Thoracic aorta (tissue), 2 donors: ENCODE measurements around the gene METTL22. TPM values are rescaled to one million over a fixed set of nuclear protein-coding genes. Genes with fewer than 3 reads are reported as not detected.

Experiments
- ATAC-seq: fragments of 150-250 bp; one replicate; pipeline ENCODE4 v1.8.0; 2017; ENCODE audit warnings: low read depth; ENCODE audit not compliant: insufficient number of reproducible peaks, low FRiP score
- DNase-seq: peaks from one replicate; pipeline ENCODE4 v3.0.0-alpha.2; 2020; ENCODE audit warnings: low spot score
- H3K27ac ChIP-seq, 2 donors: fragments of 200-600 bp; sonication (generic); 1 replicate in 1 of 2; 2 replicates in 1 of 2; pipeline ENCODE4 v1.5.1; 2016; ENCODE audit warnings: mild to moderate bottlenecking in 2 of 2, moderate library complexity in 2 of 2
- H3K27me3 ChIP-seq: fragments of 200-600 bp; sonication (generic); replicated peaks from 2 replicates; pipeline ENCODE4 v1.6.0; 2016; ENCODE audit warnings: mild to moderate bottlenecking; ENCODE audit not compliant: insufficient read depth
- H3K36me3 ChIP-seq: fragments of 200-600 bp; sonication (generic); one replicate; pipeline ENCODE4 v1.5.1; 2016
- H3K4me1 ChIP-seq, 2 donors: fragments of 200-600 bp; sonication (generic); 1 replicate in 1 of 2; 2 replicates in 1 of 2; pipeline versions ENCODE4 v1.5.1 to v1.6.0; 2016; ENCODE audit warnings: low read depth in 2 of 2, mild to moderate bottlenecking in 1 of 2; ENCODE audit not compliant: control insufficient read depth in 1 of 2
- H3K4me3 ChIP-seq: fragments of 200-600 bp; sonication (generic); 2 replicates; pipeline ENCODE4 v1.5.1; 2016; ENCODE audit warnings: mild to moderate bottlenecking
- H3K9me3 ChIP-seq: fragments of 200-600 bp; sonication (generic); 2 replicates; pipeline ENCODE4 v1.5.1; 2016
- total RNA-seq, 2 donors: library from RNA; depleted of rRNA; stranded (reverse); fragments of >200 nt; gene quantifications; one replicate each; pipeline versions ENCODE4 v1.1.0 to v1.2.3, GENCODE V29; 2016
- TF ChIP-seq, protein P1 (sequence below): fragments of 200-600 bp; sonication (generic); IDR thresholded peaks from one replicate; pipeline ENCODE4 v1.5.1; 2019; ENCODE audit warnings: antibody characterized with exemption

METTL22 gene
- total RNA-seq, 2 donors from 2014 or later = 19.6 to 34.6 TPM

DNA sequence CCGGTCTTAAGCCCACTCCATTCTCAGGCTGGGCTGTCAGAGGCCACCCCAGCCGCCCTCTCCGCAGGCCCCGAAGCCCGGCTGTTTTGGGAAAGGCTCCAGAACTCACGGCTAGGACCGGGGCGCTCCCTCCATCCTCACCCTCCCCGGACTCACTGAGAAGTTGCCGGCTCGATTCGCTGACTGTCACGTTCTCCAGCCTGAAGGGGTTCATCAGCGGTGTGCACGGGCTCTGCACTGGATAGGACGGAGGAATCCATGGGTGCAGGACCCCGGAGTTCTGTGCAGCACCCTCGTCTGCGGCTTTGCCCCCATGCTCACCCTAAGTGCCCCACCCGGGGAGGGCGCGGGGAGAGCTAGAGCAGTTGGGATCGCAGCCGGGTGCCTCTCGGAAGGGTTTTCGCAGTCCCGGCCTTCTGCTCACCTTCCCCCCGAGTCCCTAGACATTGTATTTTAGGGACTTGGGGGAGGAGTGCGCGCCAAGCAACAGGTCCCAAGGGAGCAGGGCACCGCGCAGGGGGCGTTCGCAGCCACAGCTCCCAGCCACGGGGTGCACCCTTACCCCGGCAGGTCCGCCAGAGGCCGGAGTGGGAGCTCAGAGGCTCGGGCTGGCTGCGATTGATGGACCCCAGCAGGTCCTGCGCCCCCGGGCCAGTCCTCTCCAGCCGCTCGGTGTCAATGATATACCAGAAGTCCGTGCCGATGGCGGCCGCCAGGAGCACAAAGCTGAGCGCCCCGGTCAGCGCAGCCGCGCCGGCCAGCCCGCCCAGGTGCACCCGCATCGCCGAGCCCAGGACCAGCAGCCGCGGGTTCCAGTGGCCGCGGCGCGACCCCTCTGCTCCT is 32.2 kb upstream of the METTL22 start:
- Histone ChIP-seq H3K36me3 (no peaks in the 10 kb centered on the region), H3K9me3 (no peaks in the 10 kb centered on the region), H3K27ac (no peak overlapping the region), H3K27me3 (peaks cover 8% of the 10 kb centered on the region), H3K4me3 (peak overlapping the region; percentile 54), H3K4me1 (peaks cover 3 to 16% of the 10 kb centered on the region in 2 donors)
- TF ChIP-seq, protein P1, sequence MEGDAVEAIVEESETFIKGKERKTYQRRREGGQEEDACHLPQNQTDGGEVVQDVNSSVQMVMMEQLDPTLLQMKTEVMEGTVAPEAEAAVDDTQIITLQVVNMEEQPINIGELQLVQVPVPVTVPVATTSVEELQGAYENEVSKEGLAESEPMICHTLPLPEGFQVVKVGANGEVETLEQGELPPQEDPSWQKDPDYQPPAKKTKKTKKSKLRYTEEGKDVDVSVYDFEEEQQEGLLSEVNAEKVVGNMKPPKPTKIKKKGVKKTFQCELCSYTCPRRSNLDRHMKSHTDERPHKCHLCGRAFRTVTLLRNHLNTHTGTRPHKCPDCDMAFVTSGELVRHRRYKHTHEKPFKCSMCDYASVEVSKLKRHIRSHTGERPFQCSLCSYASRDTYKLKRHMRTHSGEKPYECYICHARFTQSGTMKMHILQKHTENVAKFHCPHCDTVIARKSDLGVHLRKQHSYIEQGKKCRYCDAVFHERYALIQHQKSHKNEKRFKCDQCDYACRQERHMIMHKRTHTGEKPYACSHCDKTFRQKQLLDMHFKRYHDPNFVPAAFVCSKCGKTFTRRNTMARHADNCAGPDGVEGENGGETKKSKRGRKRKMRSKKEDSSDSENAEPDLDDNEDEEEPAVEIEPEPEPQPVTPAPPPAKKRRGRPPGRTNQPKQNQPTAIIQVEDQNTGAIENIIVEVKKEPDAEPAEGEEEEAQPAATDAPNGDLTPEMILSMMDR = no peak
- no peak for ATAC-seq
- DNase-seq = no peak

DNA sequence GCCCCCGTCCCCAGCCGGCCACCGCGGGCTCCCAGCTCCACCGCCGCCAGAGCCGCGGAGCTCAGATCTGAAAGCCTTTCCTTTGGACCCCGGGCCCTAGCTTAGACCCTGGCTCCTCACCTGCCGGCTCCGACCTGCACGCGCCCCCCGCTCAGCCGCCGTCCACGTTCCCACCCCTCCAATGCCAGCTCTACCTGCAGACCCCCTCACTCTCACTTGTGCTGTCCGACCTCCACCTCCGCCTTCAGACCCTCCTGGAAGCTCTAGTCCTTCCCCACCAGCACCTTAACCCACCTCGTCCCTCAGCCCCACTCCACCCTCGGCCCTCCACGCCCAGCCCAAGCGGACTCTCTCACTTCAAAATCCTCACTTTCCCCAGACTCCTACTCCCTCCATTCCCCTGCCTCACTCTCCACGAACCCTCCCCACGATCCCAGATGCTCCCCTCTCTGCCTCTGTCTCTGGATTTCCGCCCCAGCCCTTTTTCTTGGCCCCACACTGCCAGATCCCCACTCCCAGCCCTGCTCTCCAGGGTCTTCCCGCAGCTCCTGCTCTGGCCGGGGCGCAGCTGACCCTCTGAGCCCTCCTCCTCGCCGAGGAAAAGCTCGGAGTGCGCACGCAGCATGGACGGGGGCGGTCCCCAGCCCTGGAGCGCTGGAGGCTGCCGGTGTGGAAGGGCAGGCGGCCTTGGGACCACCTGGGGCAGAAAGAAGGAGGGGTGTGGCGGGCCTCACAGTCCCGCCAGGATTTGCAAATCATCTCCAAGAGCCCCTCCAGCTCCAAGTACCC is 31.4 kb upstream of the METTL22 start, which contains the start of gene TMEM114:
TSS of gene TMEM114 (minus strand) at position 612 of the 789 bp plus-strand sequence. CDS start 673 bp downstream, outside the sequence.
- DNase-seq (no peak), ATAC-seq (no peak)
- no peaks in the 10 kb centered on the region for H3K9me3 ChIP-seq
- H3K36me3 ChIP-seq = no peaks in the 10 kb centered on the region
- no peak within 1 kb of the TSS for H3K27ac ChIP-seq
- peaks cover 8% of the 10 kb centered on the region for H3K27me3 ChIP-seq
- TF ChIP-seq, protein P1 = no peak
- H3K4me1 ChIP-seq = peaks cover 3 to 16% of the 10 kb centered on the region in 2 donors
- H3K4me3 ChIP-seq = peak within 1 kb of the TSS; percentile 54

- H3K4me1 ChIP-seq = peaks cover 3 to 16% of the 10 kb centered on the region in 2 donors
- TF ChIP-seq, protein P1 = no peak
- ATAC-seq (no peak), DNase-seq (no peak)
- H3K4me3 ChIP-seq = no peak overlapping the region
- H3K27me3 ChIP-seq = peaks cover 8% of the 10 kb centered on the region
- no peak overlapping the region for H3K27ac ChIP-seq
- no peaks in the 10 kb centered on the region for H3K36me3 ChIP-seq
- H3K9me3 ChIP-seq = no peaks in the 10 kb centered on the region
Observed at GRCh38 chr16:8590811-8591210, 30.7 kb upstream of the METTL22 start.

- ATAC-seq (no peak), DNase-seq (no peak)
- H3K36me3 ChIP-seq = no peaks in the 10 kb centered on the region
- TF ChIP-seq, protein P1 = no peak
- peaks cover 8% of the 10 kb centered on the region for H3K27me3 ChIP-seq
- H3K27ac ChIP-seq = no peak overlapping the region
- no peak overlapping the region for H3K4me3 ChIP-seq
- H3K4me1 ChIP-seq = peaks cover 3 to 16% of the 10 kb centered on the region in 2 donors
- H3K9me3 ChIP-seq = peaks cover 1% of the 10 kb centered on the region
Observed at GRCh38 chr16:8591451-8591850, 30.0 kb upstream of the METTL22 start.

DNA sequence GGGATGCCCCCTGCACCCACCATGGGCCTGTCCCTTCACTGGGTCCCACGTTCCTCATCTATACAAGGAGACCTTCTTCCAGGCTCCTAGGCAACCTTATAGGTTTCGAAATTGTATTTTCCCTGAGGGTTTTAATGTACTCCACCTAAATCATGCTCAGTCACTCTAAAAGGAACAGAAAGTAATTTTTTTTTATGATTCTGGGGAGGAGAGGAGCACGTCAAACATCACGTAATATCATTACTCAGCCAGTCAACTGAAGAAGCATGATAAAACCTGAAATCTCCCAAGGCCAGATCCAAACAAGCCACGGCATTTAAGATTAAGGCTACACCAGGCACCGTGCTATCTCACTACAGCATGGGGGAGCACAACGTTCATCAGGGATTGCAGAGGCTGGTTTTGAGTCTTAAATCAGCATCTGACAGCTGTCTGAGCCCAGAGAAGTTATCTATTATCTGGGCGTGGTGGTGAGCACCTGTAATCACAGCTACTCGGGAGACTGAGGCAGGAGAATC is 27.3 kb upstream of the METTL22 start:
- Histone ChIP-seq H3K36me3 (no peaks in the 10 kb centered on the region), H3K4me3 (no peak overlapping the region), H3K27me3 (peaks cover 8% of the 10 kb centered on the region), H3K4me1 (peaks cover 2 to 13% of the 10 kb centered on the region in 2 donors), H3K9me3 (peaks cover 6% of the 10 kb centered on the region), H3K27ac (no peak overlapping the region)
- TF ChIP-seq, protein P1 = no peak
- DNase-seq = no peak
- ATAC-seq = no peak
